Osteocyte (in vitro differentiated cells): ENCODE measurements around the gene RAC3. TPM values are rescaled to one million over a fixed set of nuclear protein-coding genes. Genes with fewer than 3 reads are reported as not detected.

Experiments used
- DNase-seq: peaks from one replicate; pipeline ENCODE4 v3.0.0; 2021; ENCODE audit warnings: mixed read lengths; ENCODE audit not compliant: unreplicated experiment; ENCODE audit errors: extremely low spot score
- H3K27ac Mint-ChIP-seq: one replicate; pipeline ENCODE4 v1.8.0; 2021; ENCODE audit warnings: mild to moderate bottlenecking, mixed read lengths; ENCODE audit not compliant: unreplicated experiment
- H3K27me3 Mint-ChIP-seq: one replicate; pipeline ENCODE4 v1.8.0; 2021; ENCODE audit warnings: mixed read lengths; ENCODE audit not compliant: unreplicated experiment
- H3K36me3 Mint-ChIP-seq: one replicate; pipeline ENCODE4 v1.8.0; 2021; ENCODE audit warnings: mixed read lengths; ENCODE audit not compliant: unreplicated experiment
- H3K4me1 Mint-ChIP-seq: one replicate; pipeline ENCODE4 v1.8.0; 2021; ENCODE audit warnings: mixed read lengths; ENCODE audit not compliant: unreplicated experiment
- H3K4me3 Mint-ChIP-seq: one replicate; pipeline ENCODE4 v1.8.0; 2021; ENCODE audit warnings: mild to moderate bottlenecking, moderate library complexity, mixed read lengths; ENCODE audit not compliant: unreplicated experiment
- H3K9me3 Mint-ChIP-seq: one replicate; pipeline ENCODE4 v1.8.0; 2021; ENCODE audit warnings: mixed read lengths; ENCODE audit not compliant: unreplicated experiment
- CTCF ChIP-seq: fragments of 200-600 bp; sonication (generic); IDR thresholded peaks from 2 replicates; pipeline ENCODE4 v1.5.0; 2021; ENCODE audit warnings: antibody characterized with exemption, mild to moderate bottlenecking, moderate library complexity
- total RNA-seq: library from RNA; stranded (reverse); gene quantifications from 2 replicates; pipeline ENCODE4 v1.2.1, GENCODE V29; 2021

RAC3 gene
- total RNA-seq, 1 donor from 2014 or later = 19.4 TPM

- no peak for TF ChIP-seq CTCF
- no peak for DNase-seq
- H3K4me3 Mint-ChIP-seq = no peak overlapping the region
These were observed 17.0 kb upstream of the RAC3 start for GRCh38 chr17:82014432-82014831.

DNA sequence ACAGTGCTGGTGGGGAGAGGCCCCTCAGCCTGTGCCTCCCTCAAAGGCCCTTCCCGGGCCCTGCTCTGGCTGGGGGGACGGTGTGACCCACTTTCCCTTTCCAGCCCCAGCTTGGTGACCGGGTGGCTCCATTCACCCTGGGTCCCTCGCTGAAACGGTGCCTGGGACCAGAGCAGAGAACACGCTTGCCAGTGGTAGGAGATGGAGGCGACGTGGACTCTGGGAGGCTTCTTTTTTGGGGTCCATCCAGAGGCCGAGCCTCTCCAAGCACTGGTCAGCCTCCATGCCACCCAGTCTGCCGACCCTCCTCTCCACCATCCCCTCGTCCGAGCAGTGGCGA lies 16.5 kb upstream of the RAC3 start:
- no peak for DNase-seq
- Mint-ChIP-seq H3K9me3 (no peaks in the 10 kb centered on the region), H3K4me3 (no peak overlapping the region), H3K27me3 (no peaks in the 10 kb centered on the region), H3K36me3 (peaks cover 5% of the 10 kb centered on the region), H3K27ac (no peak overlapping the region), H3K4me1 (peaks cover 11% of the 10 kb centered on the region)
- no peak for TF ChIP-seq CTCF

More at GRCh38 chr17:82014432-82014831, 17.0 kb upstream of the RAC3 start:
- Mint-ChIP-seq H3K27ac (no peak overlapping the region), H3K36me3 (peaks cover 5% of the 10 kb centered on the region), H3K27me3 (no peaks in the 10 kb centered on the region), H3K4me1 (peaks cover 11% of the 10 kb centered on the region), H3K9me3 (no peaks in the 10 kb centered on the region)

DNA sequence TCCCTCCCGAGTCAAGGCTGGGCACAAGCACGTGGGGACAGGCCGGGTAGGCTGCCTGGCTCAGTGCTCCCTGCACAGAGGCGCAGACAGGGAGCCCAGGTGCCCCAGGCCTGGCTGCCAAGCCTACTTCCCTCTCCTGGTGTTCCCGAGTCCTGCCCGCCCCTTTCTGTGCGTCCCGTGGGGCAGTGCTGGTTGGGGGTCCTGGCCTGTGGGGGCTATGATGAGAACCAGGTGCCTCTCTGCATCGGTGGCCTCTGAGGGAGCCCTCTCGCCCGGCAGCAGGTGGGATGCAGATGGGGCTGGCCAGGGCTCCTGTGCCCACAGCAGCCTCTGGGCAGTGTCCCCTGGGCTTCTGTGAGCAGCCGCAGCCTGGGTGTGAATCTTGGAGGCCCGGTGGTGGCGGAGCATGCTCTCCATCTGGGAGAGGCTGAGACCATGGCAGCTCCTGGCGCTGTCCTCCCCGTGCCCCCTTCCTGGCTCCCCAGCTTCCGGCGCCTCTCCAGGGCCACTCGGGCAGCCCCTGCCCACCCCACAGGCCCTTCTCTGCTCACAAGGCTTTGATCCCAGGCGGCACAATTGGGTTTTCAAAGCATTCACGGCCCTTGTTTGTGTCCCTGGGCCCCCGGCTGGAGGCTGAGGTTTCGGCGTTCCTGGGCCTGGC lies 16.0 kb upstream of the RAC3 start:
- Mint-ChIP-seq H3K36me3 (peaks cover 5% of the 10 kb centered on the region), H3K27ac (no peak overlapping the region), H3K4me1 (peaks cover 11% of the 10 kb centered on the region), H3K27me3 (no peaks in the 10 kb centered on the region), H3K9me3 (no peaks in the 10 kb centered on the region), H3K4me3 (no peak overlapping the region)
- no peak for DNase-seq
- TF ChIP-seq CTCF = no peak

- H3K4me1 Mint-ChIP-seq = peaks cover 11% of the 10 kb centered on the region
- no peak for TF ChIP-seq CTCF
- peaks cover 5% of the 10 kb centered on the region for H3K36me3 Mint-ChIP-seq
- no peaks in the 10 kb centered on the region for H3K9me3 Mint-ChIP-seq
- no peak for DNase-seq
- no peaks in the 10 kb centered on the region for H3K27me3 Mint-ChIP-seq
- H3K4me3 Mint-ChIP-seq = no peak overlapping the region
- no peak overlapping the region for H3K27ac Mint-ChIP-seq
These were observed 15.2 kb upstream of the RAC3 start for GRCh38 chr17:82016061-82016874.

DNA sequence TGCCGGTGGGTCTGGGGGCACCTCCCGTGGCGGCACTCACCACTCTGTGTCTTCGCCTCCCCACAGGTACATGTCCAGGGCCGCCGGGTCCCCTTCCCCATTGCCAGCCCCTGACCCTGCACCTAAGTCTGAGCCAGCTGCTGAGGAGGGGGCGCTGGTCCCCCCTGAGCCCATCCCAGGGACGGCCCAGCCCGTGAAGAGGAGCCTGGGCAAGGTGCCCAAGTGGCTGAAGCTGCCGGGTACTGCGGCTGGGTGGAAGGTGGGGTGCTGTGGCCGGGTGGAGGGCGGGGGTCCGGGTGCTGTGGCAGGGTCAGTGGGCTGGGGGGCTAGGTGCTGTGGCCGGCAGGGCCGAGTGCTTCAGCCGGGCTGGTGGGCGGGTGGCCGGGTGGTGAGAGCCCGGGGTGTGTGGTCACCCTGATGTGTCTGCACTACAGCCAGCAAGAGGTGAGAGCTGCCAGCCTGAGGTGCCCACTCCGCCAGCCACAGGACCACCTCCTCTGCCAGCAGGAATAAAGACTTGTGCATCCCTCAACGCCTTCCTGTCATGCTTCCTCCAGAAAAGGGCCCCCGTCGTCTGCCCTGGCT lies 14.5 kb upstream of the RAC3 start:
- H3K9me3 Mint-ChIP-seq = no peaks in the 10 kb centered on the region
- peaks cover 18% of the 10 kb centered on the region for H3K4me1 Mint-ChIP-seq
- H3K27me3 Mint-ChIP-seq = no peaks in the 10 kb centered on the region
- no peak overlapping the region for H3K27ac Mint-ChIP-seq
- H3K36me3 Mint-ChIP-seq = peaks cover 5% of the 10 kb centered on the region
- TF ChIP-seq CTCF = no peak
- no peak for DNase-seq
- H3K4me3 Mint-ChIP-seq = no peak overlapping the region
